SH-SY5Y (cell line): Measurements from ENCODE around the gene CAMKK1.

ENCODE experiments used
- GATA2 ChIP-seq: IDR thresholded peaks from 2 replicates; pipeline ENCODE4 v1.6.1; 2011; ENCODE audit warnings: mild to moderate bottlenecking, low read depth, low read length
- GATA3 ChIP-seq: IDR thresholded peaks from 2 replicates; pipeline ENCODE4 v1.6.1; 2011; ENCODE audit warnings: low read depth, mild to moderate bottlenecking, low read length, moderate library complexity

- TF ChIP-seq GATA2: no peak
- no peak for TF ChIP-seq GATA3
Measured at GRCh38 chr17:3845291-3845620, 47.6 kb downstream of the CAMKK1 start.
